Right hindlimb (tissue), 1 donor: ENCODE data around the gene PTPN2.
"Not testable (repeated sequence)": the region's sequence is repeated elsewhere in the genome, so short reads cannot be mapped to it uniquely, and the experiment has no call there.

ENCODE experiments used
- DNase-seq: peaks from one replicate; pipeline ENCODE4 v3.0.0-alpha.2; 2018

Gene PTPN2

GRCh38 chr18:12883684-12884405 is at the start of gene PTPN2:
Gene PTPN2 (minus strand): TSS chr18:12884237. CDS start chr18:12884141, 96 bp downstream.
- peak; percentile 95 for DNase-seq

- no peak for DNase-seq
Observed at GRCh38 chr18:12933327-12933726, 49.3 kb upstream of the PTPN2 start.

DNA sequence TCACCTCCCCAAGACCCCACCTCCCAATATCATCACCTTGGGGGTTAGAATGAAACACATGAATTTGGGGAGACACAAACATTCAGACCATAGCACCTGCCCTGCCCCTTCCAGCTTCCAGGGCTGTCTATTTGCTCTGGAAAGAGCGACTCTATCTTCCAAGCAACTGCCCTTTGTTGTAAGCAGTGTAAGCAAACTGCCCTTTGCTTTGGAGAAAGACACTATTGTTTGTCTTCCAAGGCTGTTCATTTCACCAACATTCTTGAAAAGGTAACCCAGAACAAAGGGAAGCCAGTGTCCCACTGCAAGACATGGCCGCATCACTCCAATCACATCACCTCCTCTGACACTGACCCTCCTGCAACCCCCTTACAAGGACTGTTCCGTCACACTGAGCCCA is 46.9 kb upstream of the PTPN2 start:
- DNase-seq, result no peak

GRCh38 chr18:12930376-12930775 is 46.3 kb upstream of the PTPN2 start:
- DNase-seq, result no peak

DNA sequence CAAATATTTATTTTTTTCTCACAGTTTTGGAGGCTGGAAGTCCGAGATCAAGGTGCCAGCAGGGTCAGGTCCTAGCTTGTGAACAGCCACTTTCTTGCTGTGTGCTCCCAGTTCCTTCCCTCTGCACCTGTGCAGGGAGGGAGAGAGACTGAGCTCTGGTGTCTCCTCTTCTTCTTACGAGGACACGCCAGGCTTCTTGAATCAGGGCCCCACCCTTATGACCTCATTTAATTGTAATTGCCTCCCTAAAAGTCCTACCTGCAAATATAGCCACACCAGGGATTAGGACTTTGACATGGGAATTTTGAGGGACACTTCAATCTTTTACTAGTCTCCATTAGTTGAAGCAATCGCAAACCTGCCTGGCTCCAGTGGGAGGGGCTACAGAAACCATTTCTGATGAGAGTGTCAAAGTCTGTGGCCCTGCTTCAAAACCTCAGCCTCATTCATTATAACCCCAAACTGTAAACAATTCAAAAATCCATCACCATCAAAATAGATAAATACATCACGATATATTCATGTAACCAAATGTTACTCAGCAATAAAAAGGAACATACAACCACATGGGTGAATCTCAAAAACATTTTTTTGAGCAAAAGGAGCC is 45.5 kb upstream of the PTPN2 start:
- no peak for DNase-seq

GRCh38 chr18:12928641-12929040 is 44.6 kb upstream of the PTPN2 start:
- no peak for DNase-seq

DNA sequence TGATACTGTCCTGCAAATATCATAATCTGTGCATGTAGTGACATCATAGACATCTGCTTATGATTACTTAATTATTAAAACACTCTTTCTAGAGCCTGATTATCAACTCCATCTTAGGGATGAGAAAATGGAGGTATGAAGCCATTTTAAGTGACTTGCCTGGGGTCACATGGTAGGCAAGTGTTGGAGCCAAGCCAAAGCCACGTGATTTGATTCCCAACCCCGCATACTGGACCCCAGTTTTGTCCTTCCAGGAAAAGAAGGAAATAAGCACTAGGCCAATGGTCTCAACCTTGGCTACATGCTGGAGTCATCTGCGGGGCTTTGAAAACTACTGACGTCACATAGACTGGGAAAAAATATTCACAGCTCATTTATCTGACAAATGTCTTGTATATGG is 44.2 kb upstream of the PTPN2 start:
- no peak for DNase-seq

- no peak for DNase-seq
Observed at GRCh38 chr18:12924616-12925015, 40.6 kb upstream of the PTPN2 start.

DNA sequence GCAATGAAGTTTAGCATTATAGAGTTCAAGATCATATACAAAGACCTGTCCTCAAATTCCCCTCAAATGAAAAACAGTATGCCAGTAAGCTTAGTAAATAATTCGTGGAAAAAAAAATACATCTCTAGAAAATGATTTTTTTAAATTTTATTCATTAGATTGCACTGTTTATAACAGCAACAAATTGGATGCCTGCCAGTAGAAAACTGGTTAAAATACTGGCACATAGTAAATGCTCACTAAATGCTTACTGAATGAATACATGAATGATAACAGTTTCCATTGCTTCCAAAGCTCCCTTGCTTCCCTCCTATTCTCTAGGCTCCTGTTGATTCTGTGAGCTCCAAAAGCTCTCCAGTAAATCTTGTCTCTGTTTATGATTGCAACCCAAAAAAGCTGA is 38.2 kb upstream of the PTPN2 start:
- no peak for DNase-seq

DNA sequence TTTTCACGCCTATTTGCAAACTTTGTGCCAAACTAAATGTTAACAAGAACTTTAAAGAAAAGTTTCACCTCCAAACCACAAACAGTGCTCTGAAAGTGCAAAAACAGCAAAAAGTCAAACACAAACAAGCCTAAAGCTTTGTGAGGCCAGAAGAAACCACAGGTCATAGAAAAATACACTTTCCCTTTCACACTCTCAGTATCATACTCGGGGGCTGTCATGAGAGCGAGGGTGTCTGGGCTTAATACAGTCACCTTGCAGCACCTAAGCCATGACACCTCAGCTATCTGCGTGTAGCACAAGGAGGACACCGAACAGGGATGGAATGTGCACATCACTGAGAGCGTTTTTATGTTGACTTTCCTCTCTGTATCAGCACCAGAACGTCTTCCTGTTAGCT is 37.1 kb upstream of the PTPN2 start:
- no peak for DNase-seq

- peak; percentile 36 for DNase-seq
Observed at GRCh38 chr18:12911929-12912703, 28.1 kb upstream of the PTPN2 start.

- DNase-seq, result peak; percentile 43
Observed at GRCh38 chr18:12911025-12911928, 27.2 kb upstream of the PTPN2 start.

DNA sequence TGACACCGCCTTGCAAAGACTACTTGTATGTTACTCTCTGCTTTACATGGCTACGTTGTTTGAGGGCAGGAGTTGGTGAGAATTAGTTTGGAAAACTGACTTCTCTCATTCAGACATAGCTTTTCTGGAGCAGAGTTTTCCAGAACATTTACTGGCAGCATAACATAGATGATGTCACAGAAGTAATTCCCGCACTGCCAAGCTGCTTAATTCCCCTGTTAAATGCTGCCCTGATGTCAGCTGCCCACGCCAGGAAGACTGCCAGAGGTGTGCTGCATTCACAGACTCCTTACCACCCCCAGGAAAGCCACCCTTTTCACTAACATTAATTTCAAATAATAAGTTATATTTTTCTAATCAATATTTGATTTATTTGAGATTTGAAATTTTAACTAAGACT is 24.7 kb upstream of the PTPN2 start:
- no peak for DNase-seq

DNA sequence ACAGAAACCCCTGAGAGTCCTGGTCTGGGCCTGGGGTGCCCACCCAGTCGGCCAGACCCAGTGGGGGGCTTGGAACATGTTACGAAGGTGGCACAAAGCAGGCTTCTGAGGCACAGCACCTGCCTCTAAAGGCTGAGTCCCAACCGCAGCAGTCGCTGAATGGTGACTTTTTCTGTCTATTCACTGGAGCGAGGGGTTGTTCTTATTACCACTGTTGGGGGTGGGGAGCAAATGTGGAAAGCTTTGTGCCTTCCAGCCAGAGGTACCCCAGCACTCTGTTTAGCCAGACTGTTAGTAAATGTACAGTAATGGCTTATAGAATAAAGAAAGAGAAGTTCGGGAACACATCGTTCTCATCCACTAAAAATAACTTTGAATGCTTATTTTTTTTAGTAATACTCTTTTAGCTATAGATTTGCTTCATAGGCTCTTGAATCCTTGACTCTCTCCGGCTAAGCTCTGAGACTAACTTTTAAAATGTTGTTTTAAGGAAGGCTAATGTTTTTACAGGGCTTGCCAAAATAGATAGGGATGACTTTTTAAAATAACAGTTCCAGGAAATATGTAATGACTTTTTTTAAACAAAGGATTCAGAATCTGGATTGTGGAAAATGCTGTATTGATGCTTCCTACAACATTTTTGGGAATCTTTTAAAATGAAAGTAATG is 23.4 kb upstream of the PTPN2 start:
- no peak for DNase-seq

GRCh38 chr18:12906773-12907172 is 22.7 kb upstream of the PTPN2 start:
- no peak for DNase-seq

DNA sequence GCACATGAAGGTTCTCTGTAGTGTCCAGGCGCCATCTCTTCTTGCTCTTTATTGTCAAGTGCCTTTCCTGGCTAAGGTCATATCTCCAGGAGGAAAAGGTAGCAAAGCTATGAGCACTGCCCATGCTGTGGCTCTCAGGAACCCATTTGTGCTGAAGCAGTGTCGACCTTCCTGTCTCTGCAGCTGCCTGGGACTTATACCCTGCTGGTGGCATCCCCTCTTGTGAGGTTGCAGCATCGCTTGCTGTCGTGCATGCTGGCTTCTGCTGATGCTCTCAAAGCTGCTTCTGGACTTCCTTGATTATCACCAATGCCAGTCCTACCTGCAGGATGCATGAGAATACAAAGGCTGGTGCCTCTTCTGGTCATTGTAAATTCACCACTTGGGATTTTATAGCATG is 22.1 kb upstream of the PTPN2 start:
- no peak for DNase-seq

DNA sequence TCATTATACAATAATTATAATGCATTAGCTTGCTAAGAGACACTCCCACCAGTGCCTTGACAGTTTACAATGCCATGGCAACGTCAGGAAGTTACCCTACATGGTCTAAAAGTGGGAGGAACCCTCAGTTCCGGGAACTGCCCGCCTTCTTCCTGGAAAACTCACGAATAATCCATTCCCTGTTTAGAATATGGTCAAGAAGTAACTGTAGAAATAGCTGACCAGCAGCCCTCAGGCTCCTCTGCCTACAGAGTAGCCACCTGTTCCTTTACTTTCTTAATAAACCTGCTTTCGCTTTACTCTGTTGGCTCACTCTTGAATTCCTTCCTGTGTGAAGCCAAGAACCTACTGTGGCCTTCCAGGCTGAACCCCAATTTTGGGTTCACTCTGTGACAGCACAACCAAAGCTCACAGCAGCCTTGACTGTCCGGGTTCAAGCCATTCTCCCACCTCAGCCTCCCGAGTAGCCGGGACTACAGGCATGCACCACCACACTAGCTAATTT is 20.0 kb upstream of the PTPN2 start:
- peak; percentile 52 for DNase-seq

DNA sequence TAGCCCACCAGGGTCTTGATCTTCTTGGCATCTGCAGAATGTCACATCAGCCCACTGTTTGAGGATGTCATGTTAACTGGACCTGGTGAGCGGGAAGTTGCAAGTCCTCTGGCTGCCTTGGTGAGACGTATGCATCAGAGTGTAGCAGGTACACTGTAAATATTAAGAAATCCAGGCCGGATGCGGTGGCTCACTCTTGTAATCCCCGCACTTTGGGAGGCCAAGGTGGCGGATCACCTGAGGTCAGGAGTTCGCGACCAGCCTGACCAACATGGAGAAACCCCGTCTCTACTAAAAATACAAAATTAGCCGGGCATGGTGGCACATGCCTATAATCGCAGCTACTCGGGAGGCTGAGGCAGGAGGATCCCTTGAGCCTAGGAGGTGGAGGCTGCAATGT is 17.2 kb upstream of the PTPN2 start:
- DNase-seq, result not testable (repeated sequence)

GRCh38 chr18:12896784-12897333 is 12.8 kb upstream of the PTPN2 start:
- not testable (repeated sequence) for DNase-seq

GRCh38 chr18:12895626-12896025 is 11.6 kb upstream of the PTPN2 start:
- no peak for DNase-seq

- no peak for DNase-seq
Observed at GRCh38 chr18:12895014-12895413, 11.0 kb upstream of the PTPN2 start.

GRCh38 chr18:12891561-12891960 is 7.5 kb upstream of the PTPN2 start:
- no peak for DNase-seq
